ENCODE data around the gene PLOD2. TPM values are rescaled to one million over a fixed set of nuclear protein-coding genes. Genes with fewer than 3 reads are reported as not detected.

PLOD2 gene
- total RNA-seq, 1 donor from 2014 or later, result 1.4 TPM

DNA sequence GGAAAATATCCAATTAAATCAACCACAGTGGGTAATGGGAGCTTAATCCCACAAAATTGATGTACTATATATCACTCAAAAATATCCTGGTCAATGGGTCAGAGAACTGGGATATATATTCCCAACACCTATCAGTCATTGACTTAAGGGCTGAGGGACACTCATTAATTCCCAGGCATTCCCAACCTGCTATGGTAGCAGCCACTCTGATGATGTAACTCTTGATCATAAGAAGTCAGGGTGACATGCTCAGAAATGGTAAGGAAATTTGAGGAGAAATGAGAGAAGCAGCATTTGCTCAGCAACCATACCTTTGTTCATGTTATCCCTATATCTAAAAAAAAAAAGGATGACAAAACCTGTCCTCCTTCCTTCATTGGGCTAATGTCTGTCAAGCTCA lies 3.1 kb upstream of the PLOD2 start:
- intact Hi-C loops (cut with micrococcal nuclease), result no loop called here
- H3K27me3 Mint-ChIP-seq (ENCODE audit: insufficient read depth), result peaks cover 48% of the 10 kb centered on the region
- H3K4me1 Mint-ChIP-seq (ENCODE audit: low read depth), result peaks cover 10% of the 10 kb centered on the region

GRCh38 chr3:146163584-146163983 lies 2.6 kb upstream of the PLOD2 start:
- Mint-ChIP-seq H3K9me3 (no peaks in the 10 kb centered on the region), H3K27ac (no peak overlapping the region), H3K4me1 (ENCODE audit: low read depth) (peaks cover 10% of the 10 kb centered on the region), H3K4me3 (peak overlapping the region; percentile 21), H3K36me3 (ENCODE audit: low read depth) (no peaks in the 10 kb centered on the region), H3K27me3 (ENCODE audit: insufficient read depth) (peaks cover 50% of the 10 kb centered on the region)
- no peak for DNase-seq (ENCODE audit: low spot score)
- intact Hi-C loops (cut with micrococcal nuclease), result no loop called here

More for the DNA sequence above, 3.1 kb upstream of the PLOD2 start:
- no peak overlapping the region for H3K4me3 Mint-ChIP-seq
- no peak overlapping the region for H3K27ac Mint-ChIP-seq
- no peaks in the 10 kb centered on the region for H3K9me3 Mint-ChIP-seq
- DNase-seq (ENCODE audit: low spot score), result no peak
- no peaks in the 10 kb centered on the region for H3K36me3 Mint-ChIP-seq (ENCODE audit: low read depth)

- Mint-ChIP-seq H3K4me3 (peak overlapping the region; percentile 20), H3K9me3 (no peaks in the 10 kb centered on the region), H3K36me3 (ENCODE audit: low read depth) (no peaks in the 10 kb centered on the region), H3K4me1 (ENCODE audit: low read depth) (peaks cover 10% of the 10 kb centered on the region), H3K27me3 (ENCODE audit: insufficient read depth) (peaks cover 50% of the 10 kb centered on the region), H3K27ac (no peak overlapping the region)
- no peak for DNase-seq (ENCODE audit: low spot score)
- intact Hi-C loops (cut with micrococcal nuclease), result no loop called here
Observed at GRCh38 chr3:146162561-146162960, 1.6 kb upstream of the PLOD2 start.

- no peaks in the 10 kb centered on the region for H3K36me3 Mint-ChIP-seq (ENCODE audit: low read depth)
- intact Hi-C loops (cut with micrococcal nuclease), result no loop called here
- peaks cover 48% of the 10 kb centered on the region for H3K27me3 Mint-ChIP-seq (ENCODE audit: insufficient read depth)
- H3K9me3 Mint-ChIP-seq, result no peaks in the 10 kb centered on the region
- no peak overlapping the region for H3K27ac Mint-ChIP-seq
- no peak for DNase-seq (ENCODE audit: low spot score)
- H3K4me1 Mint-ChIP-seq (ENCODE audit: low read depth), result peaks cover 10% of the 10 kb centered on the region
- peak overlapping the region; percentile 43 for H3K4me3 Mint-ChIP-seq
Observed at GRCh38 chr3:146161663-146162002, 649 bp upstream of the PLOD2 start.

DNA sequence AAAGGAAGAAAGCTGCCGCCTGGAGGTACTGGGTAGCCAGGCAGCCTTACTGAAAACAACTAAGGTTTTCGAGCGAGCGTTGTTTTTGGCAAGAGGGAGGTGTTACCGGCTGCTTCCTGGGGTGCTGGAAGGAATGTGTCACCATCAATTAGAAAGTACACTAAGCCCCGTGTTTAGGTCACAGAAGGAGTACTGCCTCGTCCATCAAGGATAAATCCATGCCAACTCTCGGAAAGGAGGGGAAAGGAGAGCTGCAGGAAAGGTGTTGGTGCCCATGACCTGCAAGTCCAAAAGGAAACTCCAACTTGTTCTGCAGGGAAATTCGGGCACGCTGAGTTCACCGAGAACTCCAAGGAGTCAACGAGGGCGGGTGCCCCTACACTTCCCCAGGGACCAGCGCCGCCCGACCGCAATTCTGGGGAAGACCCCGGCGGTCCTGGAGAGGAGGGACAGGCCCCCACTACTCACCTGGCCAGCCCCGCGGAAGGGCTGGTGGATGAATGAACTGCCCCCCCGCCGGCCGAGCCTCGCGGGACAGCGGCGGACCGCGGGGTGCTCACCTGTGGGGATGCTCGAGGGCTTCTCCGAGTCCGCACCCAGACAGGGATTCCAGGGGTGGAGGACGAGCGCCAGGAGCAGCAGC lies 542 bp downstream of the PLOD2 start:
- no peaks in the 10 kb centered on the region for H3K9me3 Mint-ChIP-seq
- no peak for DNase-seq (ENCODE audit: low spot score)
- peaks cover 47% of the 10 kb centered on the region for H3K27me3 Mint-ChIP-seq (ENCODE audit: insufficient read depth)
- peak overlapping the region; percentile 78 for H3K4me3 Mint-ChIP-seq
- H3K4me1 Mint-ChIP-seq (ENCODE audit: low read depth), result peaks cover 10% of the 10 kb centered on the region
- H3K36me3 Mint-ChIP-seq (ENCODE audit: low read depth), result no peaks in the 10 kb centered on the region
- peak overlapping the region; percentile 49 for H3K27ac Mint-ChIP-seq
- intact Hi-C loops (cut with micrococcal nuclease), result no loop called here

GRCh38 chr3:146159616-146160320 lies 1.2 kb downstream of the PLOD2 start:
- H3K4me1 Mint-ChIP-seq (ENCODE audit: low read depth), result peaks cover 10% of the 10 kb centered on the region
- no peak for DNase-seq (ENCODE audit: low spot score)
- H3K27ac Mint-ChIP-seq, result no peak overlapping the region
- peak overlapping the region; percentile 78 for H3K4me3 Mint-ChIP-seq
- H3K9me3 Mint-ChIP-seq, result no peaks in the 10 kb centered on the region
- intact Hi-C loops (cut with micrococcal nuclease), result no loop called here
- no peaks in the 10 kb centered on the region for H3K36me3 Mint-ChIP-seq (ENCODE audit: low read depth)
- H3K27me3 Mint-ChIP-seq (ENCODE audit: insufficient read depth), result peaks cover 41% of the 10 kb centered on the region

DNA sequence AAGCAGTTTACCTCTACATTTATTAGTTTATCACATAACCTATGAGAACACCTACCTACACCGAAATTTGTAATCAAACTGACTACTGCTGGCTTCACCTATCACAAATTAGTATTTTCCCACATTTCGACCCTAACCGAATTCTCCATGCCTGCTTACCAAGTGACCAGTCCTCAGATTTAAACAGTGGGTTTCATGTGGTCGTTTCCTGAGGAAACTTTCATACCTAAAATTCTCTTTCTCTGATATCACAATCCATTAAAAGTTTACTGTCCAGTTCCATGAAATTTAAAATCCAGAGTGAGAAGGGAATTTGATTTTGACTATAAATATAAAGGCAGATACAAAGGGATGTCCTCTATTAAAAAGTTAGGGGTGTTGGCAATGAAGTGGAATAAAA lies 1.9 kb downstream of the PLOD2 start:
- intact Hi-C loops (cut with micrococcal nuclease), result no loop called here
- Mint-ChIP-seq H3K36me3 (ENCODE audit: low read depth) (no peaks in the 10 kb centered on the region), H3K4me3 (no peak overlapping the region), H3K27me3 (ENCODE audit: insufficient read depth) (peaks cover 36% of the 10 kb centered on the region), H3K9me3 (no peaks in the 10 kb centered on the region), H3K4me1 (ENCODE audit: low read depth) (peaks cover 10% of the 10 kb centered on the region), H3K27ac (no peak overlapping the region)
- no peak for DNase-seq (ENCODE audit: low spot score)

DNA sequence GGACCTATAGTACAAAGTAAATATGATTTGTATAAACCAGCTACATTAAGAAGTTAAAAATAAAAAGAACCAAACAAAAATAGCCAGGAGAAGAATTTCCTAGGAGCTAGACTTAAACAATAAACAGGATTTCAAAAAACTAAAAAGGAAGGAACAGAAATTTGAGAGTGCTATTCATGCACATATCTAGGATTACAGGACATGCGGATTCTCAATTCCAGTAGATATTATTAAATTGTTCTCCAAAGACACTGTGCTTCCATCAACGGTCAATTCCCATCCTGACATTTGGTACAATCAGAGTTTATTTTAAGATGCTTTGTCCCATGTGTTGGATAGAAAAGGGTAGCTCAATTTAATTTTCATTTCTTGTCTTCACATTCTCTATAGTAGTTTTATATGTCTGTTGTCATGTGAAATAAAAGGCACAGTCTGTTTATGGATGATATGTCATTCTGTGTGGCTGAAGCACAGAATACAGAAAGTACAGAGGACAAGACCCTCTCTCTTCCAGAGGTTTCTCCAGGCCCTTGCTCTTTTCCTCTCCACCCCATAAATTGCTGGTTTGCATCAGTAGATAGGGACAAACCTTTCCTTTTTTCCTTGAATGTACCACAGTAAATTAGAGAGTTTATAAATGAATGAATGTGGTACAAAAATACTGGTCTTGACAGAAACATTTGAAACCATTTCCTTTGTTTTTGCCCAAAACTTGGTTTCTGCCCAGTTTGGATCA lies 3.5 kb downstream of the PLOD2 start:
- no peaks in the 10 kb centered on the region for H3K9me3 Mint-ChIP-seq
- no peak for DNase-seq (ENCODE audit: low spot score)

DNA sequence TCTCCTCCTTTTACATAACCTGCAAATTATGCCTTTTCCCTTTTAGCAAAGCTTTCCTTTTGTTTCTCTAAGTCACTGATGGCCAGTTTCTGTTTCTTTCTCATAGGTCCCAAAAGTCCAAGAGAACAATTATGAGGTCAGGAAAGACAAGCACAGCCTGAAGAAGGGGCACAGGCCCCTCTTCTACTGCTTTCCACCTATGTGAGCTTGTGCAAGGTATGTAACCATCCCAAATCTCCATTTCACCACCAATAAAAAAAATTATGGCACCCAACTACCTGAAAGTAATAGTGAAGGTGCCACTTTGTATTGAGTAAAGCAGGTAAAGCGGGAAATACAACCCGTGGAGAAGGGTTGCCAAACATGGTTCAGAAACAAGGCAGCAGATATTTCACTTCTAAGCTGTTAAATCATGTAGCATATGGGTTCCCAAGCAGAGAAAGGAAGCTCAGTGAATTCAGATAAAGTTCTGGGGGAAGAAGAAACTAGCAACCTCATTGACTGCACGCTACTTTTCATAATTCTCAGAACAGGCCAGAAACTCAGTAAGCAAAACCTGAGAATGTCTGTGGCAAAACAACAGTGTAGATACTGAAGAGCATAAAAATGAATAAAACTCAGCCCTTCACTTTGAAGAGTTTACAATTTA lies 4.2 kb downstream of the PLOD2 start:
- no peak overlapping the region for H3K4me3 Mint-ChIP-seq
- H3K4me1 Mint-ChIP-seq (ENCODE audit: low read depth), result peaks cover 10% of the 10 kb centered on the region
- H3K27me3 Mint-ChIP-seq (ENCODE audit: insufficient read depth), result peaks cover 23% of the 10 kb centered on the region
- no peaks in the 10 kb centered on the region for H3K9me3 Mint-ChIP-seq
- H3K27ac Mint-ChIP-seq, result no peak overlapping the region
- no peaks in the 10 kb centered on the region for H3K36me3 Mint-ChIP-seq (ENCODE audit: low read depth)
- DNase-seq (ENCODE audit: low spot score), result no peak
- intact Hi-C loops (cut with micrococcal nuclease), result no loop called here

More for the DNA sequence above, 3.5 kb downstream of the PLOD2 start:
- no peaks in the 10 kb centered on the region for H3K36me3 Mint-ChIP-seq (ENCODE audit: low read depth)
- peaks cover 10% of the 10 kb centered on the region for H3K4me1 Mint-ChIP-seq (ENCODE audit: low read depth)
- H3K27me3 Mint-ChIP-seq (ENCODE audit: insufficient read depth), result peaks cover 29% of the 10 kb centered on the region
- intact Hi-C loops (cut with micrococcal nuclease), result no loop called here
- no peak overlapping the region for H3K4me3 Mint-ChIP-seq
- H3K27ac Mint-ChIP-seq, result no peak overlapping the region

DNA sequence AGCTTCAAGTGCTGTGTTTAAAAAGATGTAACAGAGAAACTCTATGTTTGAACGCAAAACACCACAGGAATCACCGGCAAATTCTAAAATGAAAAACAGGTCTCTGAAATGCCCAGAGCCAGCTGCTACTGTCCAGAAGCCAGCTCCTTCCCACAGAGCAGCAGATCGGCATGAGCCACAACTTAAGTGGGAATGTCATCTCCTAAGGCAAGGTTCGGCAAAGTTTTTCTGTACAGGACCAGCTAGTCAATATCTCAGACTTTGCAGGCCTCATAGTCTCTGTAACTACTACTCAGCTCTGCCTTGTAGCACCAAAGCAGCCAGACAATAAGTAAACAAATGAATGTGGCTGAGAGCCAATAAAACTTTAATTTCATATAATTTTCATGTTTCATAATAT lies 4.9 kb downstream of the PLOD2 start:
- H3K9me3 Mint-ChIP-seq, result no peaks in the 10 kb centered on the region
- intact Hi-C loops (cut with micrococcal nuclease), result no loop called here
- H3K4me3 Mint-ChIP-seq, result no peak overlapping the region
- no peaks in the 10 kb centered on the region for H3K36me3 Mint-ChIP-seq (ENCODE audit: low read depth)
- H3K27me3 Mint-ChIP-seq (ENCODE audit: insufficient read depth), result peaks cover 16% of the 10 kb centered on the region
- no peak overlapping the region for H3K27ac Mint-ChIP-seq
- DNase-seq (ENCODE audit: low spot score), result no peak
- peaks cover 10% of the 10 kb centered on the region for H3K4me1 Mint-ChIP-seq (ENCODE audit: low read depth)

DNA sequence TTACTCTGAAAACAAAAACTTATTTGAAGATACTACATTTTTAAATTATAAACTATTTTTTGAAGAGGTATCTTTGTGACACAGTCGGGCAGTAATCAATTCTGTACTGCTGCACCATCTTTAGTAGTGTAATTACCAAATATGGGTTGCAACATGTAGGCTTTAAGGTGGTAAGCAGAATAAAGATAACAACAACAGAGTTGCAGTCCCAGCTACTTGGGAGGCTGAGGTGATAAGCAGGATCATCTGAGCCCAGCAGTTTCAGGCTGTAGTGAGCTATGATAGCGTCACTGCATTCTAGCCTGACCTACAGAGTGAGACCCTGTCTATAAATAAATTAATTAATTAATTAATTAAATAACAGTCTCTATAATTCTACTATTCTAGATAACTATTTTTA lies 6.0 kb downstream of the PLOD2 start:
- no peak overlapping the region for H3K27ac Mint-ChIP-seq
- H3K4me3 Mint-ChIP-seq, result no peak overlapping the region
- H3K4me1 Mint-ChIP-seq (ENCODE audit: low read depth), result peaks cover 5% of the 10 kb centered on the region
- H3K27me3 Mint-ChIP-seq (ENCODE audit: insufficient read depth), result peaks cover 11% of the 10 kb centered on the region
- no peak for DNase-seq (ENCODE audit: low spot score)
- intact Hi-C loops (cut with micrococcal nuclease), result no loop called here
- no peaks in the 10 kb centered on the region for H3K9me3 Mint-ChIP-seq
- H3K36me3 Mint-ChIP-seq (ENCODE audit: low read depth), result no peaks in the 10 kb centered on the region

DNA sequence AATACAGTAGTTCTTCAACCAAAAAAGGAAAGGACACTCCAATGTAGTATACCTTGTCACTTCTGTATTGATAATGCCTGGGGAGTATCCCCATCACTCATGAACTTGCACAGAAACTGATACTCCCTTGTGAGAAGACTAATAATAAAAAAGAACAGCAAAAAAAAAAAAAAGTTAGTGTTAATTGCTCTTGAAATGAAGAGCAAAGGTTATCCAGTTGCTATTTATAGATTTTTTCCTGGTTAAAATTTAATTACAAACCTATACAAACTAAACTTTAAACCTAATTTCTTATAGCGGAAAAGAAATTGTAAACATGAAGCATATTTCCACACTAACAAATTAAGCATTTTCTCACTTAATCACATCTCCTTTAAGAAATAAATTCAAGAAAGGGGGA lies 6.7 kb downstream of the PLOD2 start:
- H3K27ac Mint-ChIP-seq, result no peak overlapping the region
- H3K9me3 Mint-ChIP-seq, result no peaks in the 10 kb centered on the region
- no peaks in the 10 kb centered on the region for H3K36me3 Mint-ChIP-seq (ENCODE audit: low read depth)
- no peak overlapping the region for H3K4me3 Mint-ChIP-seq
- intact Hi-C loops (cut with micrococcal nuclease), result no loop called here
- no peaks in the 10 kb centered on the region for H3K4me1 Mint-ChIP-seq (ENCODE audit: low read depth)
- DNase-seq (ENCODE audit: low spot score), result no peak
- peaks cover 8% of the 10 kb centered on the region for H3K27me3 Mint-ChIP-seq (ENCODE audit: insufficient read depth)

- Mint-ChIP-seq H3K36me3 (ENCODE audit: low read depth) (no peaks in the 10 kb centered on the region), H3K27ac (no peak overlapping the region), H3K9me3 (no peaks in the 10 kb centered on the region), H3K4me1 (ENCODE audit: low read depth) (no peaks in the 10 kb centered on the region), H3K27me3 (ENCODE audit: insufficient read depth) (peaks cover 3% of the 10 kb centered on the region), H3K4me3 (no peak overlapping the region)
- no peak for DNase-seq (ENCODE audit: low spot score)
- intact Hi-C loops (cut with micrococcal nuclease), result no loop called here
Observed at GRCh38 chr3:146153429-146153828, 7.6 kb downstream of the PLOD2 start.
